ENCODE measurements around the gene CYTH3.

The CYTH3 gene

GRCh38 chr7:6167004-6167551 lies 105.3 kb downstream of the CYTH3 start:
- peak; percentile 2 for DNase-seq (ENCODE audit: low spot score)

DNA sequence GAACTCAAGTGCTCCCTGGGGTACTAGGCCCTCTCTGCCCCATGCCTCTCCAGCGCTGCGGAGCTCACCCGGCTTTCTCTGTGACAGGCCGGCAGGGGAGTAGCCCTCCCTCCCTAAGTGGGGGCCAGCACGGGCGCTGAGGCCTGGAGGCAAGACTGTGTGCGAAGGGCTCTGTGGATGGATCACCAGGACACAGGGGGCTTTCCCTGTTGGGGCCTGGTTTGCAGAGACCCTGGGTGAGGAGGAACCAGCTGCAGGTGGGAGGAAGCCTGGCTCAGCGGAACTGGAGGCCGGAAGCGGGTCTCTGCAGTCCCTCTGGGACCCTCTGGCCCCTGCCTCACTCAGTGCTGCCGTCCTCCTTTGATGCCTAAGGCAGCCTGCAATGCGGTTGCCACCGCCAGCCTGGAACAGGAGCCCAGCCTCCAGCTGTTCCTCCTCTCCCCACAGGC lies 106.0 kb downstream of the CYTH3 start:
- DNase-seq (ENCODE audit: low spot score): peak; percentile 5

- DNase-seq (ENCODE audit: low spot score): peak; percentile 13
These were observed 106.7 kb downstream of the CYTH3 start for GRCh38 chr7:6165521-6166320.

GRCh38 chr7:6165075-6165474 lies 107.3 kb downstream of the CYTH3 start:
- DNase-seq (ENCODE audit: low spot score): peak; percentile 18

DNA sequence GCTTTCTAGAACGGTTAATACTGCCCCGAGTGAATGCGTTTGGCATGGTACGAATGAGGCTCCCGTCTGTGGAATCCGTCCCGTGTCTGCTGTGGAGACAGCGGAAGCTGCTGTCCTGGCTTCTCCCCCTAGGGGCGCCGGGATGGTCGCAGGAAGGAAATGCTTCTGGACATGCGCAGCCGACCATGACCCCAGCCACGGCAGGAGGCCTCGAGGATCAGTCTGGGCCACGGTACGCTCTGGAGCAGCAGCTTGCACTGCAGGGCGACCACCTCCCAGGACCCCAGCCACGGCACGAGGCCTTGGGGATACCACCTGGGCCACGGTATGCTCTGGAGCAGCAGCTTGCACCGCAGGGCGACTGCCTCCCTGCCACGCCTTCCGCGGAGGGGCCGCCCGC lies 107.9 kb downstream of the CYTH3 start:
- peak; percentile 86 for DNase-seq (ENCODE audit: low spot score)

DNA sequence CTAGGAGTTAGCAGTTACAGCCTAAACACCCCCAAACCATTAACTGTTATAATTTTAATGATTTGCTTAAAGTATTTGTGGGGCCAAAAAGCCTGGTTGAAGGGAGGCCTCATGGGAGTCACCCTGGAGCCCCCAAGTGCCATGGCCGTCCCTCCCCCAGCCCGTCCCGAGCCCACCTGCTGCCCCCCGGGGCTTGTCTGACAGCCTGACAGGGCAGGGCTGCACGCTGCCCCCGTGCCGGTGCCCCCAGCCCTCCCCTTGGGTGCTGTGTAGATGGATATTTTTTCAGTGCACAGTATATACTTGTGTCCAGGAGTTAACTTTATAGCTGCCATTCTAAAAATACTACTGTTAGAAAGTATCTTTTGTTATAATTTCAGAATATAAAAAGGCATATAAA lies 108.4 kb downstream of the CYTH3 start:
- DNase-seq (ENCODE audit: low spot score): no peak

DNA sequence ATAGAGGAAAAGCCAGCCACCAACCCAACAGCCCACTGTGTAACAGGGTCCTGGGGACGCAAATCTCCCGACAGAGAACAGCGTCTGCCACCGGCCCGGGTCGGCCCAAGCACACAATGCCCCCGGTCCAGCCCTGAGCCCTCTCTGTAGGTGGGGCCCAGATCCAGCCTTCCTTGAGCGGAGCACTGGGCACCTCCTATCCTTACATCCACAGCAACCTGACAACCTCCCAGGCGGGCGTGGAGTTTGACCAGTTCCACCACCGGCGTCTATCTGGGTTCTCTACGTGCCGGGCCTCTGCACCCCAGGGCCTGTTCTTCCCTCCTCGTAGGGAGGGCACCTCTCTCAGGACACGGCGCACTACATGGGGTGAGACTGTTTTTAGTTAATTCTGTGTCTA lies 109.0 kb downstream of the CYTH3 start:
- DNase-seq (ENCODE audit: low spot score): no peak

- no peak for DNase-seq (ENCODE audit: low spot score)
These were observed 109.6 kb downstream of the CYTH3 start for GRCh38 chr7:6162650-6163366.

DNA sequence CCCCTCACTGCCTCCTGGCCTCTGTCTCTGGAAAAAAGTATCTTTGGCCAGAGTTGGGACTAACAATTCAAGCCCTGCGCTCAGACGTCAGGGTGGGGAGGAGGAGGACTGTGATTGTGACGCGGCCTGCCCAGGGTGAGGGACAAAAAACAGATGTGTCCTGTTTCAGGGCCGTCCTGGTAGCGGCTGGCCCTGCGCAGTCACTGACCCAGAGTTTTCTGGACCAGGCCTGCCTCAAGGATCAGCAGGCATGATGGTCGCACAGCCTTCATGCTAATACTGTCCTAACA lies 110.1 kb downstream of the CYTH3 start:
- DNase-seq (ENCODE audit: low spot score): no peak

- no peak for DNase-seq (ENCODE audit: low spot score)
These were observed 110.7 kb downstream of the CYTH3 start for GRCh38 chr7:6161463-6162330.

DNA sequence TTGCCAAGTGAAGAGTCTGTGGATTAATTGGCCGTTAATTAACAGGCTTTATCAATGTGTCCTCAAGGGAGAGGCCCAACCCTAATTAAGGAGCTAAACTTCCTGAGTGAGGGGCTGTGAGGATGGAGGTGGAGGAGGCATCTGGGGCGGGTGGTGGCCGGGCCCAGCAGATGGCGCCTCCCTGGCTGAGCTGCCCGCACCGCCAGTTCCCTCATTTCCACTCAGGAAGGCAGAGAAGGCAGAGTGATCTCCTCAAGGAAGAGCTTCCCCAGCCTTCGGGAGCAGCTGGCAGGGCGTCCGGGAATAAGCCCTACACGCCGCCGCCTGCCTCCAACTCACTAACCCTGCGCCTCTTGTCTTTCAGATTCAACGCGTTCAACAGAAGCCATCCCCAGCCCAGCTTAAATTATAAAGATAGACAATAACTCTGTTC lies 112.2 kb downstream of the CYTH3 start:
- DNase-seq (ENCODE audit: low spot score): peak; percentile 92

DNA sequence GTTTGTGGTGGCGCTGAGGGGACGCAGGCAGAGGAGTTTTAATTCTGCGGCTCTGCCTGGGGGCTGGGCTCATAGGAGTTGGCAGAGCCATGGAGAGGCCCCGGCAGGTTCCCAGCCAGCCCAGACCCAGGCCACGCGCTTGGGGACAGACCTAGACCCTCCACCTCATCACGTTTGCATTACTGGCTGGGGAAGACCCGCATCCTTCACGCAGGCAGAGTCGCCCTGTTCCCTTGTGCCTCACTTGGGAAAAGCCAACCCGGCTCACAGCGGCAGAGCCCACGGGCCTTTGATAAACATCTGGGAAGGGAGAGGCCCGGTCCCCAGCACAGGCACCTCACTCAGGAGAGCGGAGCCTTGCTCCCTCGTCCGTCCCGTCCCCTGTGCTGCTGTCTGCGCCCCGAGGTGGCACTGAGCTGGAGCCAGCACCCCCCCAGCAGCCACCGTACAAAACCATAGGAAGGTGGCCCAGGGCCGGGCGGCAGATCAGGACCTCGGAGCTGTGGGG lies 112.8 kb downstream of the CYTH3 start:
- no peak for DNase-seq (ENCODE audit: low spot score)

DNA sequence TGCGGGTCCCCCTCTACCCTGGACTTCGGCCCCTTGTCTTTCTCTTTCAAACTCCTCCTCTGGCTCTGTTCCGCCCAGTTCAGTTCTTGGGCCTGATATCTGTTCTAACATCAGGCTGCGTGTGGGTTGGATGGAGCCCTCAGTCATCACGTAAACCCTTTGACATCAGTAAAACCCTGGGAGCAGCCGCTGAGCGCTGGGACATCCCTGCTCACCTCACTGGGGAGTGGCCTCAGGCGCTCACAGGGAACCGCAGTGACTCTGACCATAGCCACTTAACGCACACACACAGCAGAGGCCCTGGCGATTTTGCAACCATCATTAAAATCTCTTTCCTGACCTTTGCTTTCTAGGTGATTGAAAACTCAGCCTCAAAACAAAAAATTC lies 113.3 kb downstream of the CYTH3 start:
- DNase-seq (ENCODE audit: low spot score): no peak

DNA sequence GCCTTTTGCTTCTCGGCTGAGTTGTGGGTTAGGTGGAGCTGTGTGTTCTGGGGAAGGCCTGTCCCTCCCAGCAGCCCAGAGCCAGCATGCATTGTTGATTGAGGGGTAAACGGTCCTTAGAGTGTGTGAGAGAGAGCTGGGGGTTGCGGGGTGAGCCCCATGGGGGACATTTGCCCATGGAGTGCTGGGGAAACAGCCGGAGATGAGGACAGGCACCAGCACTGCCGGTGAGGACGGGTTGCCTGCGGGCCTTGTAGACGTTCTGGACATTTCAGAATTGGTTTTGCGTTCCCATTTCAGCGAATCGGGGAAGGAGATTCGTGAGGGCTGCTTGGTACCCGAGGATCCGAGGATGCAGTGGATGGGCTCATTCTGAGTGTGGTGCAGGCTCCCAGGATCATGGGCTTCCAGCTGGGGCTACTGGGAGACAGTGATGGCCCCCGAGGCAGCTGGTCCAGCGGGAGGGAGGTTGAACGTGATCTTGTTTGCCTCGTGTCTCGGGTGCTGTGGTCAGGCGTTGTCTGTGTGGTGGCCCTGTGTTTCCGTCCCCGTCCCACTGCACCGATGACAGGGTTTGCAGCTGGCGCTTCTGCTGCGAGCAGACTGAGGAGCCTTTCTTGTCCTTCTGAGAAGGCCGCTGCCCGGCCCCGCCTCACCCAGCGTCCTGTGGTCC lies 113.9 kb downstream of the CYTH3 start:
- DNase-seq (ENCODE audit: low spot score): no peak

DNA sequence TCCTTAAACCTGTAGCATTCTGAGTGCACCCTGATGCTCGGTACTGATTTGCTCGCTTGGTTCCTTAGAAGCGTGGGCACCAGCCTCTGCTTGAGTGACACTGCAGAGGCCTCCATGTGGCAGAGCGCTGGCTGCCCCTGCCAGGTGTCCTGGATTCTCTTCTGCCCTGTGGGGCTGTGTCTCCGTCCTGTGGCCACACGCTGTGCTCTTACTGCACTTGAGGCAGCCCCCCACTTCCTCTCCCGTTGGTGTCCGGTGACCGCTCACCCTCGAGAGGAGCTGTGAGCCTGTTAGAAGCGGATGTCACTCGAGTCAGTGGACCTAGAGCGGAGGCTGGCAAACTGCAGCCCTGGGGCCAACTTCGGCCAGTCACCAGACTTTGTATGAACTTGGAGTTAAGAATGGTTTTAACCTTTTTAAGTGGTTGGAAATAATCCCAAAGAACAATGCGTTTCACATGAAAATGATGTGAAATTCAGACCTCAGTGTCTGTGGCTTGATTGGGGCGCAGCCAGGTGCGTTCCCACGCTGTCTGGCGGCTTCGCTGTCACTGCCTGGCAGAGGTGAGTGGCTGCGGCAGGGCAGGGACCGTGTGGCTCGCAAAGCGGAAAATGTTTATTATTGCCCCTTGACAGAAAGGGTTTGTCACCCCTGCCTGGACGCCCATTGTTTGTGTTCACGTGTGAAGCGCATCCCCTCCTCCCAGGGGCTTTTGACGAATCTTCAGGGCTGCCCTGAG lies 114.6 kb downstream of the CYTH3 start:
- no peak for DNase-seq (ENCODE audit: low spot score)

DNA sequence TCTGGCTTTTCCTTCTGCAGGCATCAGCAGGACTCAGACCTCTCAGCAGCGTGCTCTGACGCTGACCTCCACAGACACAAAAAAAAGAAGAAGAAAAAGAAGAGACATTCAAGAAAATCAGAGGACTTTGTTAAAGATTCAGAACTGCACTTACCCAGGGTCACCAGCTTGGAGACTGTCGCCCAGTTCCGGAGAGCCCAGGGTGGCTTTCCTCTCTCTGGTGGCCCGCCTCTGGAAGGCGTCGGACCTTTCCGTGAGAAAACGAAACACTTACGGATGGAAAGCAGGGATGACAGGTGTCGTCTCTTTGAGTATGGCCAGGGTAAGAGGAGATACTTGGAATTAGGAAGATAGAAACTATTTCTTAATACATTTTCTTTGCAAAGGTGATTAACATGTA lies 115.7 kb downstream of the CYTH3 start:
- DNase-seq (ENCODE audit: low spot score): no peak

DNA sequence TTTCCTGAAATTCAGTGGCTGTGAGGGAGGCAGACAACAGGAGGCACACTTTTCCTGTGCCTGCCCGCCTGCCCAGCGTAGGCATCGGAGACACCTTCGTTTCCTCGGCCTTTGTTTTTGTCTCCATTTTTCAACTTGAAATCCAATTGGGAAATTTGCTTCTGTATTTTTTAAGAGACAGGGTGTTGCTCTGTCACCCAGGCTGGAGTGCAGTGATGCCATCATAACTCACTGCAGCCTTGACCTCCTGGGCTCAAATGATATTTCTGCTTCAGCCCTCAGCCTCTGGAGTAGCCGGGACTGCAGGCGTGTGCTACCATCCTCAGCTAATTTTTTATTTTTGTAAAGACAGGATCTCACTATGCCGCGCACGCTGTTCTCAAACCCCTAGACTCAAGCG lies 116.8 kb downstream of the CYTH3 start:
- no peak for DNase-seq (ENCODE audit: low spot score)

- DNase-seq (ENCODE audit: low spot score): no peak
These were observed 117.7 kb downstream of the CYTH3 start for GRCh38 chr7:6154542-6155404.

DNA sequence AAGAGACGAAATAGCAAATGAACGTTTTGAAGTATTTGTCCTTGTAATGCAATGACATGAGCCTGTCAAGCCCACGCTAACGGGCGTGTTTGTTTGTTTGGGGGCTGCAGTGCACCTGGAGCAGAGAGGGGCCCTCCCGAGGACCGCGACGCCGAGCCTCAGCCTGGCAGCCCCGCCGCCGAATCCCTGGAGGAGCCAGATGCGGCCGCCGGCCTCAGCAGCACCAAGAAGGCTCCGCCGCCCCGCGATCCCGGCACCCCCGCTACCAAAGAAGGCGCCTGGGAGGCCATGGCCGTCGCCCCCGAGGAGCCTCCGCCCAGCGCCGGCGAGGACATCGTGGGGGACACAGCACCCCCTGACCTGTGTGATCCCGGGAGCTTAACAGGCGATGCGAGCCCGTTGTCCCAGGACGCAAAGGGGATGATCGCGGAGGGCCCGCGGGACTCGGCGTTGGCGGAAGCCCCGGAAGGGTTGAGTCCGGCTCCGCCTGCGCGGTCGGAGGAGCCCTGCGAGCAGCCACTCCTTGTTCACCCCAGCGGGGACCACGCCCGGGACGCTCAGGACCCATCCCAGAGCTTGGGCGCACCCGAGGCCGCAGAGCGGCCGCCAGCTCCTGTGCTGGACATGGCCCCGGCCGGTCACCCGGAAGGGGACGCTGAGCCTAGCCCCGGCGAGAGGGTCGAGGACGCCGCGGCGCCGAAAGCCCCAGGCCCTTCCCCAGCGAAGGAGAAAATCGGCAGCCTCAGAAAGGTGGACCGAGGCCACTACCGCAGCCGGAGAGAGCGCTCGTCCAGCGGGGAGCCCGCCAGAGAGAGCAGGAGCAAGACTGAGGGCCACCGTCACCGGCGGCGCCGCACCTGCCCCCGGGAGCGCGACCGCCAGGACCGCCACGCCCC lies 118.5 kb downstream of the CYTH3 start:
- no peak for DNase-seq (ENCODE audit: low spot score)
